ENCODE data around the gene LRCH1. TPM values are rescaled to one million over a fixed set of nuclear protein-coding genes. Genes with fewer than 3 reads are reported as not detected.

Gene LRCH1
- total and polyA plus RNA-seq, 2 donors (not counting 1 experiment from before 2014, with no cell fraction given) = 12.0 to 12.4 TPM

DNA sequence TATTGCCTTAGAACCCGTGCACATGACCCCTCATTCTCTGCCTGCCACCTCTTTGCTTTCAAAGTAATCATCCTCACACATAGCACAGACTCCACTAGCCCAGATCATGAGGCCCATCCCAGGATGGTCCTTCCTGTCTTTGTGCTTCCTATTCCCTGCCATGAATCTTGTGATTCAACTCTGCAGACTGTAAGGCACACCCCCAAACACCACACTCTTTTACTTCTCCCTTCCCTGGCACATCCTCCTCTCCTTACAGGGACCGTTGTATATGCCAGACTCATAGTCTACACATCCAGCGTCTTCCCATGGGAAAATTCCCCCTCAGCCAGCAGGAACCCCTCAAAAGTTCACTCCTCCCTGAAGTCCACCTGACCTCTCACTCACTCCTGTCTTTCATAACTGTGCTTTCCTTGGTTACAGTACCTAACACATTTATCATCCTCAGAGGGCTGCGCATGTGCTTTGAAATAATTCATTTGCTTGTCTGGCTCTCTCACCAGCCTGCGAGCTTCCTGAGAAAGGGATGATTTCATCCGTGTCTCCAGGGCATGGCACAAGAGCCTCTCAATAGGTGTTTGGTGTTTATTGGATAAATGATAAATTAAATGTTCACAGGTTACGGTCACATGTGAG is 26.8 kb upstream of the LRCH1 start:
- H3K4me1 ChIP-seq (ENCODE audit: control insufficient read depth, extremely low read depth, insufficient read depth, low read length) = no peaks in the 10 kb centered on the region
- H3K4me3 ChIP-seq (replicated peaks in 1 of 4; ENCODE audit: control extremely low read depth in 1 of 4, insufficient read depth in 1 of 4, low read depth in 3 of 4, low read length in 4 of 4) = no peak overlapping the region
- H3K9ac ChIP-seq (ENCODE audit: insufficient read depth, low read length) = no peak overlapping the region
- H3K79me2 ChIP-seq (ENCODE audit: control insufficient read depth, insufficient read depth, low read length) = no peaks in the 10 kb centered on the region
- H3K4me2 ChIP-seq (ENCODE audit: extremely low read depth, insufficient read depth, low read length) = no peak overlapping the region
- peaks cover 11% of the 10 kb centered on the region for H3K27me3 ChIP-seq (ENCODE audit: control insufficient read depth, insufficient read depth, low read length)
- H3K36me3 ChIP-seq (ENCODE audit: control insufficient read depth, insufficient read depth, low read length) = no peaks in the 10 kb centered on the region
- no peak overlapping the region for H3K27ac ChIP-seq (ENCODE audit: insufficient read depth, low read length)
- DNase-seq (ENCODE audit: low read depth in 2 of 2) = no peak
- H3K9me3 ChIP-seq (ENCODE audit: control insufficient read depth, insufficient read depth, low read depth, low read length) = no peaks in the 10 kb centered on the region
- TF ChIP-seq, protein P1, sequence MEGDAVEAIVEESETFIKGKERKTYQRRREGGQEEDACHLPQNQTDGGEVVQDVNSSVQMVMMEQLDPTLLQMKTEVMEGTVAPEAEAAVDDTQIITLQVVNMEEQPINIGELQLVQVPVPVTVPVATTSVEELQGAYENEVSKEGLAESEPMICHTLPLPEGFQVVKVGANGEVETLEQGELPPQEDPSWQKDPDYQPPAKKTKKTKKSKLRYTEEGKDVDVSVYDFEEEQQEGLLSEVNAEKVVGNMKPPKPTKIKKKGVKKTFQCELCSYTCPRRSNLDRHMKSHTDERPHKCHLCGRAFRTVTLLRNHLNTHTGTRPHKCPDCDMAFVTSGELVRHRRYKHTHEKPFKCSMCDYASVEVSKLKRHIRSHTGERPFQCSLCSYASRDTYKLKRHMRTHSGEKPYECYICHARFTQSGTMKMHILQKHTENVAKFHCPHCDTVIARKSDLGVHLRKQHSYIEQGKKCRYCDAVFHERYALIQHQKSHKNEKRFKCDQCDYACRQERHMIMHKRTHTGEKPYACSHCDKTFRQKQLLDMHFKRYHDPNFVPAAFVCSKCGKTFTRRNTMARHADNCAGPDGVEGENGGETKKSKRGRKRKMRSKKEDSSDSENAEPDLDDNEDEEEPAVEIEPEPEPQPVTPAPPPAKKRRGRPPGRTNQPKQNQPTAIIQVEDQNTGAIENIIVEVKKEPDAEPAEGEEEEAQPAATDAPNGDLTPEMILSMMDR (conservative IDR thresholded peaks at IDR 0.05 in 1 of 2, IDR thresholded peaks at IDR 0.05 in 1 of 2; ENCODE audit: low read depth in 1 of 2, low read length in 2 of 2) = no peak
- TF ChIP-seq EZH2 (IDR thresholded peaks at IDR 0.05; ENCODE audit: low read length, missing control alignments) = no peak
- no peaks in the 10 kb centered on the region for H4K20me1 ChIP-seq (ENCODE audit: control insufficient read depth, extremely low read depth, insufficient read depth, low read length)
- H2AFZ ChIP-seq (ENCODE audit: low read length) = no peak overlapping the region

DNA sequence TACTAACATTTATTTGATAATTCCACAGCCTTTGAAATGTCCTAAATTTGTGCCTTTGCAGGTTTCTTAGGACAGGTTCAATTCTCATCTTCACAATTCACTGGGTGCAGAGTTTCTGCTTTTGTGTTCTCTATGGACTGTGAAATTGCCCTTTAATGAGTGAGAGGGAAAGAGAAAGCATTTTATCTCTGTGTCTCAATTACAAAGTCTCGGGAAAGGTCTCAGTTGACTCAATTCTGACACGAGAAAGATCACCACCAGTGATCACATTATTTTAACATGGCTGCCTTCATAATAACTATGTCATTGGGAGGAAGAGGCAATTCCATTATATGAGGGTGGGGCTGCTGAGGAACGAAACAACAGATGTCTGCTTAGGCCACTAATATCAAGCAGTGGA is 26.2 kb upstream of the LRCH1 start:
- no peaks in the 10 kb centered on the region for H3K36me3 ChIP-seq (ENCODE audit: control insufficient read depth, insufficient read depth, low read length)
- H3K9me3 ChIP-seq (ENCODE audit: control insufficient read depth, insufficient read depth, low read depth, low read length) = no peaks in the 10 kb centered on the region
- no peaks in the 10 kb centered on the region for H4K20me1 ChIP-seq (ENCODE audit: control insufficient read depth, extremely low read depth, insufficient read depth, low read length)
- no peak overlapping the region for H3K4me3 ChIP-seq (replicated peaks in 1 of 4; ENCODE audit: control extremely low read depth in 1 of 4, insufficient read depth in 1 of 4, low read depth in 3 of 4, low read length in 4 of 4)
- no peak for TF ChIP-seq EZH2 (IDR thresholded peaks at IDR 0.05; ENCODE audit: low read length, missing control alignments)
- TF ChIP-seq, protein P1 (conservative IDR thresholded peaks at IDR 0.05 in 1 of 2, IDR thresholded peaks at IDR 0.05 in 1 of 2; ENCODE audit: low read depth in 1 of 2, low read length in 2 of 2) = no peak
- H2AFZ ChIP-seq (ENCODE audit: low read length) = no peak overlapping the region
- H3K27ac ChIP-seq (ENCODE audit: insufficient read depth, low read length) = no peak overlapping the region
- H3K9ac ChIP-seq (ENCODE audit: insufficient read depth, low read length) = no peak overlapping the region
- no peak overlapping the region for H3K4me2 ChIP-seq (ENCODE audit: extremely low read depth, insufficient read depth, low read length)
- no peak for DNase-seq (ENCODE audit: low read depth in 2 of 2)
- H3K27me3 ChIP-seq (ENCODE audit: control insufficient read depth, insufficient read depth, low read length) = peaks cover 11% of the 10 kb centered on the region
- no peaks in the 10 kb centered on the region for H3K4me1 ChIP-seq (ENCODE audit: control insufficient read depth, extremely low read depth, insufficient read depth, low read length)
- no peaks in the 10 kb centered on the region for H3K79me2 ChIP-seq (ENCODE audit: control insufficient read depth, insufficient read depth, low read length)

DNA sequence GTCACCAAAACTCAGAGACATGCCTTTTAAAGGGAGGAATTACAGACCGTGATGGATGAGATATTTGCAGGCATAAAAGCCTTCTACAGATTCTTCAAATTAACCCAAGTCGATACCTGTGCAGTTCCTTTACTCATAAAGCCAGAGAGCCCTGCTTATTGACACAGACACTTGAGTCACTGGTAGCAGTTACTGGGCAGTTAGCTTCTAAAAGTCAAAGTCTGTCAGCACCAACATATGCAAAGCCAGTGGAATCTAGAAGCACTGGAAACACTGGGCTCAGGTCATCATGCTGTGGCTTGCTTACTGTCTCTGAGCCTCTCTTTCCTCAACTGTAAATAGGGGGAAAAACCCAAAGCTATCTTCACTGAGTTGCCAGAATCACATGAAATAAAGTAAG is 25.7 kb upstream of the LRCH1 start:
- Histone ChIP-seq H3K27me3 (ENCODE audit: control insufficient read depth, insufficient read depth, low read length) (peaks cover 11% of the 10 kb centered on the region), H3K36me3 (ENCODE audit: control insufficient read depth, insufficient read depth, low read length) (no peaks in the 10 kb centered on the region), H3K27ac (ENCODE audit: insufficient read depth, low read length) (no peak overlapping the region), H2AFZ (ENCODE audit: low read length) (no peak overlapping the region), H3K4me1 (ENCODE audit: control insufficient read depth, extremely low read depth, insufficient read depth, low read length) (no peaks in the 10 kb centered on the region), H3K9ac (ENCODE audit: insufficient read depth, low read length) (no peak overlapping the region), H4K20me1 (ENCODE audit: control insufficient read depth, extremely low read depth, insufficient read depth, low read length) (no peaks in the 10 kb centered on the region), H3K4me3 (replicated peaks in 1 of 4; ENCODE audit: control extremely low read depth in 1 of 4, insufficient read depth in 1 of 4, low read depth in 3 of 4, low read length in 4 of 4) (no peak overlapping the region), H3K9me3 (ENCODE audit: control insufficient read depth, insufficient read depth, low read depth, low read length) (no peaks in the 10 kb centered on the region), H3K4me2 (ENCODE audit: extremely low read depth, insufficient read depth, low read length) (no peak overlapping the region), H3K79me2 (ENCODE audit: control insufficient read depth, insufficient read depth, low read length) (no peaks in the 10 kb centered on the region)
- TF ChIP-seq EZH2 (IDR thresholded peaks at IDR 0.05; ENCODE audit: low read length, missing control alignments) = no peak
- TF ChIP-seq, protein P1 (conservative IDR thresholded peaks at IDR 0.05 in 1 of 2, IDR thresholded peaks at IDR 0.05 in 1 of 2; ENCODE audit: low read depth in 1 of 2, low read length in 2 of 2) = no peak
- no peak for DNase-seq (ENCODE audit: low read depth in 2 of 2)

All from fibroblast of lung (primary cell).